Smooth muscle cell (in vitro differentiated cells): ENCODE results near the gene CCDC152. TPM values are rescaled to one million over a fixed set of nuclear protein-coding genes. Genes with fewer than 3 reads are reported as not detected.

Source experiments
- DNase-seq: peaks from one replicate; lab custom pipeline; 2025; ENCODE audit not compliant: unreplicated experiment; lab: John Stamatoyannopoulos, UW
- H2AFZ ChIP-seq: fragments of 200-600 bp; sonication (generic); 2 replicates; pipeline ENCODE4 v1.6.0; 2016; ENCODE audit warnings: antibody characterized with exemption, low read depth, mild to moderate bottlenecking
- H3F3A ChIP-seq: fragments of 200-600 bp; sonication (generic); 2 replicates; pipeline ENCODE4 v1.6.0; 2017; ENCODE audit warnings: antibody characterized with exemption, low read depth
- H3K27ac ChIP-seq: fragments of 200-600 bp; sonication (generic); 2 replicates; pipeline ENCODE4 v1.5.1; 2016; ENCODE audit warnings: low read depth, mild to moderate bottlenecking
- H3K27me3 ChIP-seq: fragments of 200-600 bp; sonication (generic); 2 replicates; pipeline ENCODE4 v1.6.1; 2016; ENCODE audit warnings: low read depth, mild to moderate bottlenecking
- H3K36me3 ChIP-seq: fragments of 200-600 bp; sonication (generic); 2 replicates; pipeline ENCODE4 v1.5.1; 2016; ENCODE audit warnings: low read depth
- H3K4me1 ChIP-seq: fragments of 200-600 bp; sonication (generic); 2 replicates; pipeline ENCODE4 v1.5.1; 2016; ENCODE audit warnings: low read depth
- H3K4me2 ChIP-seq: fragments of 200-600 bp; sonication (generic); 2 replicates; pipeline ENCODE4 v1.6.0; 2016; ENCODE audit warnings: mild to moderate bottlenecking
- H3K4me3 ChIP-seq: fragments of 200-600 bp; sonication (generic); 2 replicates; pipeline ENCODE4 v1.5.1; 2016; ENCODE audit warnings: mild to moderate bottlenecking
- H3K79me2 ChIP-seq: fragments of 200-600 bp; sonication (generic); 2 replicates; pipeline ENCODE4 v1.6.0; 2016; ENCODE audit warnings: low read depth, mild to moderate bottlenecking
- H3K9ac ChIP-seq: fragments of 200-600 bp; sonication (generic); 2 replicates; pipeline ENCODE4 v1.6.0; 2016; ENCODE audit warnings: low read depth
- H3K9me3 ChIP-seq: fragments of 200-600 bp; sonication (generic); replicated peaks from 2 replicates; pipeline ENCODE4 v1.5.1; 2016; ENCODE audit warnings: low read depth
- H4K20me1 ChIP-seq: fragments of 200-600 bp; sonication (generic); 2 replicates; pipeline ENCODE4 v1.6.0; 2016; ENCODE audit warnings: low read depth
- CTCF ChIP-seq: fragments of 200-600 bp; sonication (generic); IDR thresholded peaks from 2 replicates; pipeline ENCODE4 v1.5.1; 2017; ENCODE audit warnings: borderline replicate concordance, mild to moderate bottlenecking, antibody characterized with exemption; ENCODE audit not compliant: insufficient read depth, poor library complexity, severe bottlenecking
- WGBS: methylation state at CpG from one replicate; pipeline ENCODE4 v1.1.7; 2016; ENCODE audit warnings: low lambda C conversion rate; 5-methylcytosine and 5-hydroxymethylcytosine counted together
- polyA plus RNA-seq: library from polyadenylated mRNA; unstranded; fragments of >200 nt; fragmentation: Nextera tagmentation; extraction: Ambion mirVana; gene quantifications from 2 replicates; pipeline ENCODE4 v1.2.1, GENCODE V29; 2016
- total RNA-seq: library from RNA; depleted of rRNA; stranded (reverse); fragments of >200 nt; gene quantifications from 2 replicates; pipeline ENCODE4 v1.2.3, GENCODE V29; 2014

CCDC152 gene
- total and polyA plus RNA-seq, 2 experiments from 2014 or later: 1.4 to 1.6 TPM

- Histone ChIP-seq H3K4me1 (no peaks in the 10 kb centered on the region), H3K9ac (no peak overlapping the region), H3K27me3 (no peaks in the 10 kb centered on the region), H3K36me3 (no peaks in the 10 kb centered on the region), H2AFZ (no peak overlapping the region), H3K9me3 (no peaks in the 10 kb centered on the region), H3K27ac (no peak overlapping the region), H3F3A (no peaks in the 10 kb centered on the region), H4K20me1 (no peaks in the 10 kb centered on the region), H3K79me2 (no peaks in the 10 kb centered on the region), H3K4me2 (no peak overlapping the region), H3K4me3 (no peak overlapping the region)
- TF ChIP-seq CTCF: no peak
- DNase-seq: no peak
Measured at GRCh38 chr5:42770003-42770402, 13.4 kb downstream of the CCDC152 start.

GRCh38 chr5:42772265-42772993 is 15.8 kb downstream of the CCDC152 start:
- H4K20me1 ChIP-seq: no peaks in the 10 kb centered on the region
- H2AFZ ChIP-seq: no peak overlapping the region
- no peaks in the 10 kb centered on the region for H3K27me3 ChIP-seq
- TF ChIP-seq CTCF: no peak
- no peak overlapping the region for H3K27ac ChIP-seq
- H3K36me3 ChIP-seq: no peaks in the 10 kb centered on the region
- H3K4me3 ChIP-seq: no peak overlapping the region
- no peaks in the 10 kb centered on the region for H3K79me2 ChIP-seq
- no peak overlapping the region for H3K9ac ChIP-seq
- DNase-seq: no peak
- no peaks in the 10 kb centered on the region for H3K9me3 ChIP-seq
- H3K4me2 ChIP-seq: no peak overlapping the region
- H3F3A ChIP-seq: no peaks in the 10 kb centered on the region
- 90% methylated on average over 13 of the region's 13 CpGs for WGBS
- no peaks in the 10 kb centered on the region for H3K4me1 ChIP-seq

GRCh38 chr5:42779083-42779482 is 22.5 kb downstream of the CCDC152 start:
- no peak for TF ChIP-seq CTCF
- H3K4me3 ChIP-seq: no peak overlapping the region
- H3K27ac ChIP-seq: no peak overlapping the region
- no peak overlapping the region for H2AFZ ChIP-seq
- H3K4me1 ChIP-seq: no peaks in the 10 kb centered on the region
- no peak for DNase-seq
- WGBS: 95% methylated on average over 1 of the region's 1 CpG
- no peaks in the 10 kb centered on the region for H4K20me1 ChIP-seq
- no peaks in the 10 kb centered on the region for H3K27me3 ChIP-seq
- no peak overlapping the region for H3K9ac ChIP-seq
- no peaks in the 10 kb centered on the region for H3K36me3 ChIP-seq
- H3K4me2 ChIP-seq: no peak overlapping the region
- H3F3A ChIP-seq: no peaks in the 10 kb centered on the region
- H3K9me3 ChIP-seq: no peaks in the 10 kb centered on the region
- H3K79me2 ChIP-seq: no peaks in the 10 kb centered on the region

- no peak overlapping the region for H3K27ac ChIP-seq
- H3K4me1 ChIP-seq: no peaks in the 10 kb centered on the region
- no peak for DNase-seq
- no peaks in the 10 kb centered on the region for H4K20me1 ChIP-seq
- no peaks in the 10 kb centered on the region for H3K36me3 ChIP-seq
- H3F3A ChIP-seq: no peaks in the 10 kb centered on the region
- WGBS: 44% methylated on average over 1 of the region's 1 CpG
- H3K4me3 ChIP-seq: no peak overlapping the region
- TF ChIP-seq CTCF: no peak
- no peak overlapping the region for H3K4me2 ChIP-seq
- no peaks in the 10 kb centered on the region for H3K27me3 ChIP-seq
- no peak overlapping the region for H2AFZ ChIP-seq
- no peak overlapping the region for H3K9ac ChIP-seq
- H3K79me2 ChIP-seq: no peaks in the 10 kb centered on the region
- H3K9me3 ChIP-seq: peaks cover 8% of the 10 kb centered on the region
Measured at GRCh38 chr5:42781584-42781983, 25.0 kb downstream of the CCDC152 start.
